ENCODE measurements around the gene TSPEAR.
"Not testable (repeated sequence)": the region's sequence is repeated elsewhere in the genome, so short reads cannot be mapped to it uniquely, and the experiment has no call there.

TSPEAR gene

GRCh38 chr21:44564099-44564498 is 147.3 kb downstream of the TSPEAR start:
- no peak for DNase-seq

- DNase-seq = no peak
Measured at GRCh38 chr21:44558695-44559094, 152.7 kb downstream of the TSPEAR start, which contains the start of gene KRTAP10-3. Gene KRTAP10-3 (minus strand): TSS chr21:44558795. CDS start chr21:44558715, 80 bp downstream.

GRCh38 chr21:44558329-44558675 is 153.1 kb downstream of the TSPEAR start:
- not testable (repeated sequence) for DNase-seq

- DNase-seq = no peak
Measured at GRCh38 chr21:44557491-44558328, 153.7 kb downstream of the TSPEAR start.

- DNase-seq = no peak
Measured at GRCh38 chr21:44556879-44557278, 154.5 kb downstream of the TSPEAR start.

- DNase-seq = no peak
Measured at GRCh38 chr21:44555200-44555875, 156.0 kb downstream of the TSPEAR start.

GRCh38 chr21:44552681-44553080 is 158.7 kb downstream of the TSPEAR start:
- no peak for DNase-seq

GRCh38 chr21:44552136-44552535 is 159.2 kb downstream of the TSPEAR start:
- DNase-seq = no peak

GRCh38 chr21:44551340-44551961 is 159.9 kb downstream of the TSPEAR start, which contains the start of gene KRTAP10-2:
Gene KRTAP10-2 (minus strand): TSS chr21:44551505. CDS start chr21:44551458, 47 bp downstream.
- no peak for DNase-seq

GRCh38 chr21:44550807-44551206 is 160.6 kb downstream of the TSPEAR start:
- no peak for DNase-seq

GRCh38 chr21:44550285-44550684 is 161.1 kb downstream of the TSPEAR start:
- DNase-seq = not testable (repeated sequence)

DNA sequence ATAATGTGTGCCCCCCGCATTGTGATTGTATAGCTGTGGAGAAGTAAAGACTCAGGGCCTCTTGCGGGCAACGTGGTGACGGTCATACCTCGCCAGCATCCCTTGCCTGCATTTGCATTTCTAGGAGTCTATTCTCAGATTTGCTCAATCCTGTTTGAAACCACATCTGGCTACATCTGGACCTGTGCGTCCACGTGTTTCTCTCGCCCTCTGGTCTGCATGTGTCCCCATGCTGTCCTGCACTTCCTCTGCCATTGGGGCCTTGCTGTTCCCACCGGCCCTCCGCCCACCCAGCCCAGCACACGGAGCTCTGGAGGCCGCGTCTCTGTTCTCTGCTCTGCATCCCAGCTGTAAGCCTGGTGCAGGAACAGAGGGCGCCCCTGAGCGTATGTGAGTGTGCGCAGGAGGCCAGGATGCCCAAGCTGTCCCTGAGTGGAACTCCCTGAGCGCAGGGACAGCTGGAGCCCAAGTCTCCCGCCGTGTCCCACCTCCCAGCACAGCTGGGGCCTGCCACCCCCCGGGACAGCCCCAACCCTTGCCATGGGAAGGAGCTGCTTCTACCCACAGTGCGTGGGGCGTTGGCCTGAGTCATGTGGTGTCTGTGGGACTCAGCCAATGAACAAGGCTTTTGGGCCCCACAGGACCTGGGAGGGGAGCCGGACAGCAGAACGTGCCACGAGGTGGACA is 161.7 kb downstream of the TSPEAR start:
- no peak for DNase-seq

DNA sequence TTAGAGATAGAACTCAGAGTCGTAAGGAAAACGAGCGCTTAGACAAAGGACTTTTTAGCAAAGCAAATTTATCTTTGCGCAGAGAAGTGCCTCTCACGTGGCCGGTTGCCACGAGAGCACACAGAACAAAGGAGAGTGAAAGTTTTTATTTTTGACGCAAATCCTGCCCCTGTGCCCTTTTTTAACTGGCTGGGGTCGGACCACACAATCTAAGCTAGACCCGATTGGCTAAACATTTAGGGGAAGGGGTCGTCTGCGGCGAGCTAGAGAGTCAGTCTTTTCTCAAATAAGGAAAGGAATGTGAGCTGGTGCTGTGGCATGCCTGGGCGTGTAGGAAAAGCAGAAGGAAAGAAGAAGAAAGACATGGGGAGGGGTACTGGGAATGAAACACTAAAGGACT is 162.4 kb downstream of the TSPEAR start:
- no peak for DNase-seq

GRCh38 chr21:44548381-44548780 is 163.0 kb downstream of the TSPEAR start:
- no peak for DNase-seq

DNA sequence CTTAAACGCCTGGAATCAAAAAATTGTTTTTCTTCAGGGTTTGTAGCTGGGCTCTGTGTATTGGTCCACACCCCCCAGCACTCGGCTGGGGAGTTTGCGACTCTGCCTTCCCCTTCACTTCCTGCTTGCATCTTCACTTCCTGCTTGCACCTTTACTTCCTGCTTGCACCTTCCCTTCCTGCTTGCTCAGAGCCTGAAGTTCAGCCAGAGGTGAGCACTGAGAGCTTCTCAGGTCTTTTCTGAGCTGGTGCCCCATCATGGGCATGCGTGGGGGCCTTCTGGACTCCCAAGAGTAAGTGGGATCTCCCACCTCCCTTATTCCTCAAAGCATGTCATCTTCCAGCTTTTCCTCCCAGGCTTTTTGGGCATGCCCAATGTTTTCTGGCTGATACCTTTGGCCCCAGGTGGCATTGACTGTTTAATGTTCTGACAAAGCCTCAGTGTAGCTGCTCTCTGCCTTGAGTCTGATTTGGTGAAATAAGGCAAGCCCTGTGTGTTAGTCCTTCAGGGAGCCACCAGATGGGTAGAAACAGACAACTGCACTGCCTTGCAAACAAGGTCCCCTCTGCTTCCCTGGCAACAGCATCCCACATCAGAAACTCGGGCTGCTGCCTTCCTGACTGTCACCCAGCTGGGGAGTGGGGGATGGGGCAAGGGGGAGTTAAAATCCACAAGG is 163.6 kb downstream of the TSPEAR start:
- DNase-seq = peak; percentile 66

DNA sequence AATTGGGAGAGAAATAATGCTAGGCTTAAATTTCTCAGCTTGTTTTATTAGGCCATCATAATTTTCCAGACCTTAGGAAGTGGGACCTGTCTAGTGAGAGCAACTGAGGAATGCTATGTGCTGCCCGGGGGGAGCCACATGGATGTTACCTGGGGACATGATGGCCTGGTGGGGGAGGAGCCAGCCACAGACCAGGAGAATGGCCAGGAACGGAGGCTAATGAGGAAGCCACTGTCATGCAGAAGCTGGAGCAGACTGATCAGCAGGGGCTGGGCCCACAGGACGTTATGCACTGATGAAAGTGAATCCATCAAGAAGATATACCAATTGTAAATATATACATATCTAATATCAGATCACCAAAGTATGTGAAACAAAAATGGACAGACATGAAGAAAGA is 166.8 kb downstream of the TSPEAR start:
- DNase-seq = no peak

- DNase-seq = no peak
Measured at GRCh38 chr21:44542716-44543115, 168.7 kb downstream of the TSPEAR start.

DNA sequence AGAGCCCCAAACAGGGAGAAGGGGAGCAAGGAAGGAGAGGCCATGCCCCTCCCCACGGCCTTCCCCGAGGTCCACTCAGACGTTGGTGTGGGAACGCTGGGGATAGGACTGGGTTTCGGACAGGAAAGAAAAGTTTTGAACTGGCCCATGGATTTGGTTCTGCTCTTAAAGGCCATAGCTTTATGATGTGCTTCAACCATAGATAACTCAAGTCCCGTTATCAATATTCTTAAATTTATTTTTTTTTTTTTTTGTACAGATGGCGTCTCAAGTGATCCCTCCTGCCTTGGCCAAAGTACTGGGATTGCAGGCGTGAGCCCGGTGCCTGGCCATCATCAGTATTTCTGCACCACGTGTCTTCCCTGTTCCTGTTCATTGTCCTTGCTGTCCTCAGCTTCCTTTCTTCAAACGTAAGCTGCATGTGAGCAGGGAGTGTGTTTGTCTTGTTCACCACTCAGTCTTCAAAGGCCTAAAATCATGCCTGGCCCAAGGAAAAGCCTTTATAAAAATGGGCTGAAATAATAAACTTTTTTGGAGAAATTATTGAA is 170.6 kb downstream of the TSPEAR start:
- no peak for DNase-seq

DNA sequence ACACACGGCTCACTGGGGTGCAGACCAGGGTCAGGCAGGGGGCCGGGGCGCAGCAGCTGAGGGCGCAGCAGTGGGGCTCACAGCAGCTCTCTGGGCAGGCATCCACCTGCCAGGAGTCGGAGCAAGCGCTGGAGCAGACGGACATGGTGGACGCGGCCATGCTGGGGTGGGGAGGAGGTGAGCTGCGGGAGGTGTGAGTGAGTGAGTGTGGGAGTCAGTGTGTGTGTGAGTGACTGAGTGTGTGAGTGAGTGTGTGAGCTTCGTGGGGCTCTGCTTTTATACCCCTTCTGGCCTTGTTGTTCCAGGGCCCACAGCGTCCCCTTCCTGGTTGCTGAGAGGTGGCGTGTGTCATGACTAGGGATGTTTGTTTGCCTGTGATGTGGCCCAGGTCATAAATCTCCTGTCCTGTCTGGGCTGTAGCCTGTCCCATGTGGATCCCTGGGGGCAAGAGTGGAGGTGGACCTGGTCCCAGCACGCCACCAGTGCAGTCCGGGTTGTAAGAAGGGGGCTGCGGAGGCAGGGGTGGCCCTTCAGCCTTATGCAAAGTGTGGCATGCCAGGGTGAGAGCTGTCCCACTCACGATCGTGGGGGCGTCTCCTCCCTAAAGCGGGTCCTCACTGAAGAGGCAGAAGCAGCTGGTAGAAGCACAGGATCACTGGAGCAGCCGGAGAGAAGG is 171.2 kb downstream of the TSPEAR start, which contains the start of gene KRTAP10-1:
TSS of gene KRTAP10-1 (minus strand) at position 205 of the 676 bp plus-strand sequence. CDS start at position 160, 45 bp downstream.
- DNase-seq = no peak

DNA sequence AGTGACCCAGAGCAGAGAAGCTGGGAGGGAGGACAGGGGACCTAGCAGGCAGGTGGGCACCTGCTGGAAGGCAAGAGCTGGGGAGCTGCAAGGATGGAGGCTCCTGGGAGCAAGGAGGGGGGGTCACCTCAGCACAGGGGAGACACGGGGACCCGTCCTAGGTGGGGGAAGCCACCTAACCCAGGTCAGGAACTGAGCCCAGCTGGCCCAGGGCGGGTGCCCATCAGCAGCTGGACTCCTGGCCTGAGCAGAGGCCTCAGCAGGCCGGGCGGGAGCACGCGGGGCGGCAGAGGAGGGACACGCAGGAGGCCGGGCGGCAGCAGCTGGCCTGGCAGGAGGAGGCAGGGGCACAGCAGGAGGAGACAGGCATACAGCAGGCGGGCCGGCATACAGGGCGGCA is 172.3 kb downstream of the TSPEAR start:
- DNase-seq = no peak

Data from CD4-positive, alpha-beta T cell treated with Interleukin-17A for 4 hours (primary cell).